Stimulated activated CD8-positive, alpha-beta memory T cell treated with anti-CD3 and anti-CD28 coated beads, Interleukin-15, amount 100 ng/mL, for 1 hour (primary cell): ENCODE results near the gene ATF5.

Experiments used
- DNase-seq: peaks from one replicate; pipeline ENCODE4 v3.0.0-alpha.2; 2020; ENCODE audit warnings: low read depth

ATF5 gene

GRCh38 chr19:49929121-49929610 is at the start of gene ATF5, which contains the start of gene NUP62:
TSS of gene ATF5 (plus strand) at chr19:49929205. CDS start at chr19:49930851, 1,646 bp downstream.
TSS of gene NUP62 (minus strand) at chr19:49929504. CDS start at chr19:49909807, 19,697 bp downstream.
- peak; percentile 88 for DNase-seq

DNA sequence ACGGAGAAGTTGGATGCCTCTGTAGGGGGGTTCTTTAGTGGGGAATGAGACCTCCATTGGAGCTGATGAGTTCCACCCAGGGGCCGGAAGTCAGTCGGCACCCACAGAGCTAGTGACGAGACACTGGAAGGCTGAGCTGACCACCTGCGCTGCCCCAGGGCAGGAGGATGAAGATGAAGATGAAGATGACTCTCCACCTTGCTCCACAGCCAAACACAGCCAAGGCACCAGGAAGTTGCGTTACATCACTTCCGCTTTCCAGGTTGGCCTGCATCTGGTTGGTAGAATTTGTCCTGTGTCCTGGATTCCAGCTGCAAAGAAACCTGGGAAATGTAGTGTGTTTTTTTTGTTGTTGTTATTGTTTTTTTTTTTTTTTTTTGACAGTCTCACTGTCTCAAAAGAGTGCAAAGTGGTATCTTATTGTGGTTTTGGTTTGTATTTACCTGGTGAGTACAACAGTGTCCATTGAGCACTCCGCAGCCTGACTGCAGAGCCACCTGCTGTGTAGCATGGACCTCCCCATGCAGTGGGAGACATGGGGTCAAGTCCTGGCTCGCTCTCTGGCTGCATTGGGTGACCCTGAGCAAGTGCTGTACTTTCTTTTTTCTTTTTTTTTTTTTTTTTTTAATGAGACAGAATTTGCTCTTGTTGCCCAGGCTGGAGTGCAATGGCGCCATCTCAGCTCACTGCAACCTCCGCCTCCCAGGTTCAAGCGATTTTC is 49.6 kb upstream of the ATF5 start:
- no peak for DNase-seq

- DNase-seq: no peak
Measured at GRCh38 chr19:49880162-49880869, 48.7 kb upstream of the ATF5 start.

- no peak for DNase-seq
Measured at GRCh38 chr19:49881186-49881585, 47.8 kb upstream of the ATF5 start.

DNA sequence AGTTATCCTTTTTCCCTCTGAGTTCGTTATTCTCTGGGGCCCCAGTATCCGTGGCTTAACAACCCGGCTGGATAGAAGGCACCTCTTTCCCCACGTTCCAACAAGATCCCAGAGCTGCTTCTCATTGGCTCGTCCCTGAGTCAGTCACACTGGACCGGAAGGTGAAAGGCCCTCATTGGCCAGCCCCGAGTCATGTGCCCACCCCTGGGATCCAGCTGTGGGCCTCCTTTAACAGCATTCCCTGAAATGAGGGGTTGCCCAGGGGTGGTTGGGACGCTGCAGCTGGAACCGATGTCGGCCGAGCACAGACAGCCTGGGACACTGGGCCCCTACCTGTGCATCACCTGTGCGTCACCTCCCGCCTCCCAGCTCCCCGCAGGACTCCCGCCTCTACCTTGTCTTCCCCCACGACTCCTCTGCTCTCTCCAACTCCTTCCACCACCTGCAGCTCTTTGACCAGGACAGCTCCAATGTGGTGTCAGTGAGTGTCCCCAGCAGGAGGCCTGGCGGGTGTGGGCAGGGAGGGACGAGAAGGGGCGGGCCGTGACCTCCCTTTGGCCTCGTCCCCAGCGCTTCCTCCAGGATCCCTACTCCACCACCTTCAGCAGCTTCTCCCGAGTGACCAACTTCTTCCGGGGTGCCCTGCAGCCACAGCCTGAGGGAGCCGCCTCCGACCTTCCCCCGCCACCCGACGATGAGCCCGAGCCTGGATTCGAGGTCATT is 47.2 kb upstream of the ATF5 start:
- DNase-seq: no peak

GRCh38 chr19:49882643-49883042 is 46.4 kb upstream of the ATF5 start:
- DNase-seq: no peak

GRCh38 chr19:49883094-49883493 is 45.9 kb upstream of the ATF5 start:
- no peak for DNase-seq

DNA sequence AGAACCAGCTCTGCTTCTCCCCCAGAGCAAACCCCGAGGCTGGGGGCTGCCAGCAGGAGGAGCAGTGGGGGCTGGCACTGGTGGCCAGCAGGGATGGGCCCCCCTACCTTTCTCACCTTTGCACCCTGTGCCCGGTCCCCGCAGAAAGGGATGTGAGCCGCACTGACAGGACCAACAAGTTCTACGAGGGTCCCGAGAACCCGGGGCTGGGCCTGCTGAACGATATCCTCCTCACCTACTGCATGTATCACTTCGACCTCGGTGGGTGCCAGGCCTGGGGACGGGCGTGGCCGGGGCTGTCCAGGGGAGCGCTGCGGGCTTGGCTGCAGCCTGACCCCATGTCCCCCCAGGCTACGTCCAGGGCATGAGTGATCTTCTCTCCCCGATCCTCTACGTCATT is 44.9 kb upstream of the ATF5 start:
- no peak for DNase-seq

DNA sequence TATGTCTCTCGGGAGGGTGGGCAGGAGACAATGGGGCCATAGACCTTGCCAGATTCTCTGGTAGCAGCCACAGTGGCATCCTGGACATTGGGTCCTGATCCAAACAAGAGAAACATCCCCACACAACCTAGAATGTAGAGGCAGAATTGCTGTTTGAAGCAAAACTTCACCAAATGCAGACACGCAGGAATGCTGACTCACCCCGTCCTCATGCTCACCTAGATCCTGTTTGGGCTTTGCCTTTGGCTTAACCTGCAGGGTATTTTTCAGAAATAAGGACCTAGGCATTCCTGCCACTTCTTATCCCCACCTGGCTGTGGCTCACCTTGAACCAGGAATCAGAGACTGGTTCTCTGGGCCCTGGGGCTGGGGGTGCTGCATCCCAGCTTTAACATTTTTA is 44.2 kb upstream of the ATF5 start:
- no peak for DNase-seq

DNA sequence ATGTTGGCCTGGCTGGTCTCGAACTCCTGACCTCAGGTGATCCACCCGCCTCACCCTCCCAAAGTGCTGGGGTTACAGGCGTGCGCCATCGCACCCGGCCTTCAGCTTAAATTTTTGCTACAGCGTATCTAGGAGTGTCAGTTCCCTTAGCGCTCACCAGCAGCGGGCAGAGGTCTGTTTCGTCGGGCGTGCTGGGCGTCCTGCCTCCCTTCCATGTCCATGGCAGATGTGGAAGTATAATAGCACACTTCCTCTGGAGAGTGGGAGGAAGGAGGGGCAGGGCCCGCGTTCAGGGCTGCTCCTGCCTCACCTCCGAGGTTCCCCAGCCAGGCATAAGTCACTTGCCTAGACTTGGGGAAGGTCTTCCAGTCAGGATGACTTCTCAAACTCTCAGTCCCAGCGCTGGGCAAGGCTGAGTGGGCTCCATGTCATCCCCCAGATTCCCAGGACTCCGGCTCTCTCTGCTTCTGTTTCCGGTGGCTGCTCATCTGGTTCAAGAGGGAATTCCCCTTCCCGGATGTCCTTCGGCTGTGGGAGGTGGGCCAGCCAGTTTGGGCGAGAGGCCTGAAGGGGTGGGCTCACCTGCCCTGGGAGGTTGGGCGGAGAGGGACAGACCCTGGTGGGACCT is 41.9 kb upstream of the ATF5 start:
- no peak for DNase-seq

DNA sequence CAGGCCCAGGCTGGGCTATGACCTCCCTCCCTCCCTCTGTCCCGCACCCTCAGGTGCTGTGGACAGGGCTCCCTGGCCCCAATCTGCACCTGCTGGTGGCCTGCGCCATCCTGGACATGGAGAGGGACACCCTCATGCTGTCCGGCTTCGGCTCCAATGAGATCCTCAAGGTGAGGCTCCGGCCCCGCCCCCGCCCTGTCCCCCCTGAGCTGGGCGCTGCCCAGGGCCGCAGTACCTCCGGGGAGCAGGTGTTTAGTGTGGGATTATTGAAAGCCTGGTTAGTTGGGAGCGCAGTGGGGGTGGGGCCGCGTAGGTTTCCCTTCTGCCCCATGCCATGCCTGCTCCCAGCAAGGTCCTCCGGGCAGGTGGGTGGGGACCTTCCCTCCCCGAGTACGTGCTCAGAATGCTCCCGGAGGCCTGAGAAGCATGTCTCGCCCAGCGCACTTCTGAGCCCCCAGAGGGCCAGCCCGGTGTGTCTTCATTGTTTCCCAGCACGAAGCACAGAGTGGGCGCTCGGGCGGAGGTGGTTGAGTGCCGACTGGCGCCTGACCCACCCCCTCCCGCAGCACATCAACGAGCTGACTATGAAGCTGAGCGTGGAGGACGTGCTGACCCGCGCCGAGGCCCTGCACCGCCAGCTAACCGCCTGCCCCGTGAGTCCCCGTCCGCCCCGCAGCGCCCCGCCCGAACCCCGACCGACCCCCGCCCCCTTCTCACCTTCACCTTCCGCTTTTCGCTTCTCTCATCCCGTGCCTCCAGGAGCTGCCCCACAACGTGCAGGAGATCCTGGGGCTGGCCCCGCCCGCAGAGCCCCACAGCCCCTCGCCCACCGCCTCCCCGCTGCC is 41.1 kb upstream of the ATF5 start:
- DNase-seq: no peak

- DNase-seq: no peak
Measured at GRCh38 chr19:49888510-49888824, 40.5 kb upstream of the ATF5 start.

- no peak for DNase-seq
Measured at GRCh38 chr19:49889038-49889686, 39.8 kb upstream of the ATF5 start.

GRCh38 chr19:49889687-49890348 is 39.2 kb upstream of the ATF5 start:
- DNase-seq: peak; percentile 41

GRCh38 chr19:49890349-49891311 is 38.4 kb upstream of the ATF5 start:
- peak; percentile 51 for DNase-seq

- no peak for DNase-seq
Measured at GRCh38 chr19:49891393-49891792, 37.6 kb upstream of the ATF5 start.

DNA sequence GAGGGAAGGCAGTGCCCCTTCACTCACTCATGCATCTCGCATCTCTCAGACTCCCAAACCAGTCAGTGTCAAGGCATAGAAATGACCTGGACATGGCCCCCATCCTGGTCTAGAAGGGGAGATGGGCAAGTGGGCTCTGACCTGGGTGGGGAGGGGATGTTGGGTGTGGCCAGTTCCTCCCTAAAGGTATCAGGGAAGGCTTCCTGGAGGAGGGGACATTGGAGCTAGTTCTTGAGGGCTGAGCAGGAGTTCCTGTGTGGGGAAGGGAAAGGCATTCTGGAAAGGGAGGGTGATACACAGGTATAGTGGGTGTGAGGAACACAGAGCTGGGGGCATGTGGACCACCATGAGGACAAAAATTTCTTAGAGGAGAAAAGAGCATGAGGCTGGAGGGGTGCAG is 36.3 kb upstream of the ATF5 start:
- no peak for DNase-seq

DNA sequence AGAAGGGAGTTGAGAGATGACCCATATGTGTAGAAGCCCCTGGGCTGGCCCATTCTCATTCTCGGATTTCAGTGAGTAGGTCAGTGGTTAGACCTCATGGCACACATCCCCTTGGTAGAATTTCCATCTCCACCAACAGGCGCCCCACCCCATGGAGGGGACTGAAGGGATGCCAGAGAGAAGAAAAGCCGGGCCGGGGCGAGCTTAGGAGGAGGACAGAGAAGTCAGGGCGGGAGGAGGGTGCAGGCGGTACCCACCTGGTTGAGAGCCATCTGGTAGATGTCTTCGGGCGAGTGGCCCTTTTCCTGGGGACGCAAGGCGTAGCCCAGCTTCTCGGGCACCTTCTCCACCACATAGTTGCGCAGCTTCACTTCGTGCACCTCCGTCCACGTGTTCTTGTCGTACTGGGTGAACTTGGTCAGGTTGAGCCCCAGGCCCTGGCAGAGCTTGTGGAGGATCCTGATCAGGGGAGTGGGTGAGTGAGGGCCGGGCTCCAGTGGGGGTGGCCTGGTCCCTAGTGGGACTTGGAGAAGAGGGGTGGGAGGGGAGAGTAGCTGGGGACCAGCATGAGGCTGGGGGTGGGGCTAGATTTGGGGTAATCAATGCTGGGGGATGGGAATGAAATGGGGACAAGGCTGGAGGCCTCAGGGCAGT is 34.9 kb upstream of the ATF5 start:
- DNase-seq: no peak
